ENCODE data around the gene CBX5.
"Not testable (repeated sequence)": the region's sequence is repeated elsewhere in the genome, so short reads cannot be mapped to it uniquely, and the experiment has no call there.

The CBX5 gene

GRCh38 chr12:54279632-54280467 is at the start of gene CBX5:
CBX5 (minus strand) TSS chr12:54280122; CDS start chr12:54257650, 22,472 bp downstream.
- DNase-seq, result peak; percentile 99

- no peak for DNase-seq
Measured at GRCh38 chr12:54328595-54329337, 48.8 kb upstream of the CBX5 start.

- not testable (repeated sequence) for DNase-seq
Measured at GRCh38 chr12:54325442-54326109, 45.7 kb upstream of the CBX5 start.

- DNase-seq, result peak; percentile 100
Measured at GRCh38 chr12:54324617-54325441, 44.9 kb upstream of the CBX5 start, which contains the start of gene COPZ1. COPZ1 (plus strand) TSS chr12:54325131; CDS start chr12:54325164, 33 bp downstream.

GRCh38 chr12:54321363-54321762 is 41.4 kb upstream of the CBX5 start:
- DNase-seq, result no peak

GRCh38 chr12:54312309-54312708 is 32.4 kb upstream of the CBX5 start:
- not testable (repeated sequence) for DNase-seq

- no peak for DNase-seq
Measured at GRCh38 chr12:54311051-54311450, 31.1 kb upstream of the CBX5 start.

GRCh38 chr12:54306925-54307741 is 27.2 kb upstream of the CBX5 start:
- no peak for DNase-seq

GRCh38 chr12:54304187-54304810 is 24.4 kb upstream of the CBX5 start:
- no peak for DNase-seq

GRCh38 chr12:54303640-54304039 is 23.7 kb upstream of the CBX5 start:
- no peak for DNase-seq

- DNase-seq, result no peak
Measured at GRCh38 chr12:54301428-54302048, 21.6 kb upstream of the CBX5 start.

GRCh38 chr12:54300732-54301427 is 21.0 kb upstream of the CBX5 start, which contains the start of gene NFE2:
NFE2 (minus strand) TSS chr12:54301015; CDS start chr12:54295248, 5,767 bp downstream.
- DNase-seq, result no peak

GRCh38 chr12:54300225-54300731 is 20.4 kb upstream of the CBX5 start:
- no peak for DNase-seq

GRCh38 chr12:54299515-54300224 is 19.7 kb upstream of the CBX5 start:
- DNase-seq, result no peak

- DNase-seq, result no peak
Measured at GRCh38 chr12:54298904-54299303, 19.0 kb upstream of the CBX5 start.

- no peak for DNase-seq
Measured at GRCh38 chr12:54296393-54297099, 16.6 kb upstream of the CBX5 start.

- DNase-seq, result no peak
Measured at GRCh38 chr12:54294953-54295566, 15.1 kb upstream of the CBX5 start.
